Fibroblast of lung (primary cell): ENCODE measurements around the gene TMEM236. TPM values are rescaled to one million over a fixed set of nuclear protein-coding genes. Genes with fewer than 3 reads are reported as not detected.

Source experiments
- DNase-seq, 2 donors: peaks; one replicate each; pipeline versions ENCODE4 v3.0.0 to v3.0.0-alpha.2; 2010; ENCODE audit warnings: low read depth in 2 of 2
- H2AFZ ChIP-seq: 2 replicates; pipeline ENCODE4 v1.5.1; 2012; ENCODE audit warnings: low read length, control low read depth, inconsistent platforms
- H3K27ac ChIP-seq: 2 replicates; pipeline ENCODE4 v1.5.1; 2011; ENCODE audit warnings: low read length, control low read depth; ENCODE audit not compliant: insufficient read depth
- H3K27me3 ChIP-seq: 2 replicates; pipeline ENCODE4 v1.5.1; 2011; ENCODE audit warnings: mild to moderate bottlenecking, low read length; ENCODE audit not compliant: control insufficient read depth, insufficient read depth
- H3K36me3 ChIP-seq: 2 replicates; pipeline ENCODE4 v1.5.1; 2011; ENCODE audit warnings: low read length; ENCODE audit not compliant: control insufficient read depth, insufficient read depth
- H3K4me1 ChIP-seq: 2 replicates; pipeline ENCODE4 v1.5.1; 2011; ENCODE audit warnings: low read length; ENCODE audit not compliant: control insufficient read depth, insufficient read depth; ENCODE audit errors: extremely low read depth
- H3K4me2 ChIP-seq: 2 replicates; pipeline ENCODE4 v1.5.1; 2011; ENCODE audit warnings: low read length, control low read depth; ENCODE audit not compliant: insufficient read depth; ENCODE audit errors: extremely low read depth
- H3K4me3 ChIP-seq, 4 experiments: fragments of 200-600 bp in 1 of 4; sonication (generic) in 1 of 4; replicated peaks in 1 of 4; 2 replicates each; pipeline ENCODE4 v1.5.1; 2011 to 2016; ENCODE audit warnings: low read length in 4 of 4, low read depth in 3 of 4, mild to moderate bottlenecking in 3 of 4, control low read depth in 2 of 4, inconsistent platforms in 1 of 4, mixed read lengths in 1 of 4; ENCODE audit not compliant: insufficient read depth in 1 of 4; ENCODE audit errors: control extremely low read depth in 1 of 4
- H3K79me2 ChIP-seq: 2 replicates; pipeline ENCODE4 v1.5.1; 2012; ENCODE audit warnings: mild to moderate bottlenecking, low read length, inconsistent platforms; ENCODE audit not compliant: control insufficient read depth, insufficient read depth
- H3K9ac ChIP-seq: 2 replicates; pipeline ENCODE4 v1.5.1; 2011; ENCODE audit warnings: mild to moderate bottlenecking, low read length, control low read depth; ENCODE audit not compliant: insufficient read depth
- H3K9me3 ChIP-seq: 2 replicates; pipeline ENCODE4 v1.5.1; 2012; ENCODE audit warnings: low read depth, low read length; ENCODE audit not compliant: control insufficient read depth, insufficient read depth
- H4K20me1 ChIP-seq: 2 replicates; pipeline ENCODE4 v1.5.1; 2011; ENCODE audit warnings: low read length; ENCODE audit not compliant: control insufficient read depth, insufficient read depth; ENCODE audit errors: extremely low read depth
- EZH2 ChIP-seq: IDR thresholded peaks from 2 replicates; pipeline ENCODE4 v1.5.1; 2012; ENCODE audit warnings: low read length, control low read depth, mild to moderate bottlenecking; ENCODE audit errors: missing control alignments
- polyA plus RNA-seq, 2 donors: library from polyadenylated mRNA; depleted of rRNA in 1 of 2; stranded (reverse) in 1 of 2; unstranded in 1 of 2; fragments of >200 nt; gene quantifications; 2 replicates each; pipeline ENCODE4 v1.2.1, GENCODE V29; 2011 to 2012; ENCODE audit warnings: missing spikeins in 1 of 2
- total RNA-seq: library from RNA; depleted of rRNA; stranded (reverse); fragments of >200 nt; gene quantifications from 2 replicates; pipeline ENCODE4 v1.2.1, GENCODE V29; 2014
- TF ChIP-seq, protein P1 (sequence below), 2 donors: IDR thresholded peaks in 1 of 2; conservative IDR thresholded peaks in 1 of 2; 1 replicate in 1 of 2; 2 replicates in 1 of 2; pipeline ENCODE4 v1.5.1; 2011 to 2012; ENCODE audit warnings: low read length in 2 of 2, control low read depth in 1 of 2, inconsistent platforms in 1 of 2, low read depth in 1 of 2, mild to moderate bottlenecking in 1 of 2

Gene TMEM236
- total and polyA plus RNA-seq, 2 donors (not counting 1 experiment from before 2014, with no cell fraction given), result 0.03 to 0.17 TPM

DNA sequence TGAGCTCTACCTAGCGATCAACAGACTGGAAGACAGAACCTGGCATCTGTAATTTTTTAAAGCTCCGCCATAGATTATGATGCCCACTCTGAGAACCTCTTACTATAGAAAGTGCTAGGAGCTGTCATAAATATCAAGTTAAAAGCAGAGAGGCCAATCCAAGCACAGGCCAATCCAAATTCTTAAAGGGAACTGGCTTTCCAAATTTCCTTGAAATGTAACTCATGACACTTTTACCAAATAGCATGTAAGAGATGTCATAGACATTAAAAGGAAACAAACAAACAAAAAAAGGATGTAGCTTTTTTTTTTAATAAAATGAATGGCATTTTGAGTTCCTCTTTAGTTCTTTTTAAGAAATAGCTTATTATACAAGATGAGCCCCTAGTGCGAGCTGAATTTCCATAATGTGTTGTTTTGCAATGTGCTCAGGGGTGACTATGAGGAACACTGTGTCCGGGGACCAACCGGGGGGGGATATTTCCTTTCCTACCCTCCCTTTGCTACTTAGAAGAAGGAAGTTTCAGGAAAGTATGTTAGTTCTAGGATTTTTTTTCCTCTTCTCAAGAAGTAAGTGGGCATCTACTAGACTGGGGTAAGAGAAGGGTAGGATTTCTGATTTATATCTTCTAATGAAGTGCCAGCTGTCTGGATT is 33.4 kb downstream of the TMEM236 start:
- H2AFZ ChIP-seq, result no peak overlapping the region

GRCh38 chr10:17787087-17787961 is 35.3 kb downstream of the TMEM236 start:
- no peak overlapping the region for H3K4me3 ChIP-seq
- TF ChIP-seq EZH2, result no peak
- H3K36me3 ChIP-seq, result no peaks in the 10 kb centered on the region
- no peak overlapping the region for H3K9ac ChIP-seq
- no peaks in the 10 kb centered on the region for H3K9me3 ChIP-seq
- no peak overlapping the region for H2AFZ ChIP-seq
- no peak overlapping the region for H3K27ac ChIP-seq
- H3K4me1 ChIP-seq, result peaks cover 7% of the 10 kb centered on the region
- H3K4me2 ChIP-seq, result no peak overlapping the region
- H4K20me1 ChIP-seq, result no peaks in the 10 kb centered on the region
- no peaks in the 10 kb centered on the region for H3K79me2 ChIP-seq
- no peaks in the 10 kb centered on the region for H3K27me3 ChIP-seq
- DNase-seq, result peak; percentile 92 to 98

More for the DNA sequence above, 33.4 kb downstream of the TMEM236 start:
- TF ChIP-seq, protein P1, sequence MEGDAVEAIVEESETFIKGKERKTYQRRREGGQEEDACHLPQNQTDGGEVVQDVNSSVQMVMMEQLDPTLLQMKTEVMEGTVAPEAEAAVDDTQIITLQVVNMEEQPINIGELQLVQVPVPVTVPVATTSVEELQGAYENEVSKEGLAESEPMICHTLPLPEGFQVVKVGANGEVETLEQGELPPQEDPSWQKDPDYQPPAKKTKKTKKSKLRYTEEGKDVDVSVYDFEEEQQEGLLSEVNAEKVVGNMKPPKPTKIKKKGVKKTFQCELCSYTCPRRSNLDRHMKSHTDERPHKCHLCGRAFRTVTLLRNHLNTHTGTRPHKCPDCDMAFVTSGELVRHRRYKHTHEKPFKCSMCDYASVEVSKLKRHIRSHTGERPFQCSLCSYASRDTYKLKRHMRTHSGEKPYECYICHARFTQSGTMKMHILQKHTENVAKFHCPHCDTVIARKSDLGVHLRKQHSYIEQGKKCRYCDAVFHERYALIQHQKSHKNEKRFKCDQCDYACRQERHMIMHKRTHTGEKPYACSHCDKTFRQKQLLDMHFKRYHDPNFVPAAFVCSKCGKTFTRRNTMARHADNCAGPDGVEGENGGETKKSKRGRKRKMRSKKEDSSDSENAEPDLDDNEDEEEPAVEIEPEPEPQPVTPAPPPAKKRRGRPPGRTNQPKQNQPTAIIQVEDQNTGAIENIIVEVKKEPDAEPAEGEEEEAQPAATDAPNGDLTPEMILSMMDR (conservative IDR thresholded peaks at IDR 0.05 in 1 of 2, IDR thresholded peaks at IDR 0.05 in 1 of 2; ENCODE audit: low read depth in 1 of 2, low read length in 2 of 2), result no peak
- TF ChIP-seq EZH2, result no peak
- H3K27me3 ChIP-seq, result no peaks in the 10 kb centered on the region
- H3K27ac ChIP-seq, result no peak overlapping the region
- no peaks in the 10 kb centered on the region for H3K9me3 ChIP-seq
- no peaks in the 10 kb centered on the region for H4K20me1 ChIP-seq
- H3K4me2 ChIP-seq, result no peak overlapping the region
- no peak for DNase-seq
- H3K36me3 ChIP-seq, result no peaks in the 10 kb centered on the region
- no peak overlapping the region for H3K9ac ChIP-seq
- H3K79me2 ChIP-seq, result no peaks in the 10 kb centered on the region
- H3K4me1 ChIP-seq, result peaks cover 7% of the 10 kb centered on the region
- H3K4me3 ChIP-seq, result no peak overlapping the region

DNA sequence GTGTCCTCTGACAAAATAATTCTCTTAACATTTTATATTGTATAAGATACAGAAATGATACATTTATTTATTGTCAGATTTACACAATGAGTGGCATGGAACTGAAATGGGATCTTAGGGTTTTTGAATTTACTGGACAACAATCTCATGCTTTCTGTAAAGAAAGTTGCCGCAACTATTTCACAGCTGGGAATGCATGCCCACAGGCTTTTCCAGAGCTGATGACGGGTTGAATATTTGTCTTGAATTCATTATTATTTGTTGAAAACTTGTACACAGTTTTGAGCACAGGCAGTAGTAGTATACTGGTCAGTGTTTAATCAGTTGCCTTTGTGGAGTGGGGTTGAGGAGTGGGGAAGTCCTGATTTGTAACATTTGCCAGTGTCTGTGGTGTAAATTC is 36.6 kb downstream of the TMEM236 start:
- H3K9me3 ChIP-seq, result no peaks in the 10 kb centered on the region
- no peak for DNase-seq
- H3K27ac ChIP-seq, result no peak overlapping the region
- no peak overlapping the region for H3K9ac ChIP-seq
- no peak overlapping the region for H2AFZ ChIP-seq
- H3K36me3 ChIP-seq, result no peaks in the 10 kb centered on the region
- no peaks in the 10 kb centered on the region for H3K79me2 ChIP-seq
- no peak overlapping the region for H3K4me3 ChIP-seq
- no peaks in the 10 kb centered on the region for H3K27me3 ChIP-seq
- TF ChIP-seq EZH2, result no peak
- TF ChIP-seq, protein P1 (conservative IDR thresholded peaks at IDR 0.05 in 1 of 2, IDR thresholded peaks at IDR 0.05 in 1 of 2; ENCODE audit: low read depth in 1 of 2, low read length in 2 of 2), result no peak
- H3K4me2 ChIP-seq, result no peak overlapping the region
- H4K20me1 ChIP-seq, result no peaks in the 10 kb centered on the region
- peaks cover 5% of the 10 kb centered on the region for H3K4me1 ChIP-seq
